GM04503 (cell line): ENCODE measurements around the gene IGHMBP2.

ENCODE experiments used
- DNase-seq: peaks from one replicate; pipeline ENCODE4 v3.0.0-alpha.2; 2012; ENCODE audit warnings: low read depth

IGHMBP2 gene

DNA sequence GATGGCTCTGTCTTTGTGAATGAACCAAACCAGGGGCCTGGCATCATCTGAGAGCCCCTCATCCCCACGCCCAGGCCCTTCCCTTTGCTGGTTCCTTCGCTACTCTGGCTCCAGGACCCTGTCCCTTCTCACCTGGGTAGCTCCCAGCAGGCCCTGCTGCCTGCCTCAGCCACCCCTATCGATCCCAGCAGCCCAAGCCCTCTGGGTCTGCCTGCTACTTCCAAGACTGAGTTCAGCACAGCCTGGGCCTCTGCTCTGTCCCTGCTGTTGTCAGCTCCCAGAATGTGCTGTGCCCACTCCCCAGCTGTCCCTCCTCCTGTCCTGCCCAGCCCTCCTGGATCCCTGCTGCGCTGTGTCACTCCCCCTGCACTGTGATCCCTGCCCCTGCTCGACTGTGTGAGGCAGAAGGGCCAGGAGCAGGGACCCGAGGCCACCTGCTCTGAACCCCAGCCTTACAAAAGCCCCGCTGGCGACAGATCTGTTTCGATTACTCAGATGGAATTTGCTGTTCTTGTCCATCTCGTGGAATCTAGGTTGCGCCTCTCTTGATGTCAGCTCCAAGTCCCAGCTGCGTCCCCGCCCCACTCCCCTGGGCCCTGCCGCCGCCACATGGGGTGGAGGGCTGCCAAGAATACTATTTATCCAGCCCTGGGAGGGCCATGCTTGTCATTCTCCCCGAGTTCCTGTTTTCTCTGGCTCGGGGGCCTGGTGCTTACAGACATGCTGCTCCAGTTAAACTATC, 13.0 kb upstream of the IGHMBP2 start:
- peak; percentile 53 for DNase-seq

- no peak for DNase-seq
Observed at GRCh38 chr11:68891351-68891948, 12.2 kb upstream of the IGHMBP2 start.

GRCh38 chr11:68892576-68892975, 11.1 kb upstream of the IGHMBP2 start:
- DNase-seq = no peak

DNA sequence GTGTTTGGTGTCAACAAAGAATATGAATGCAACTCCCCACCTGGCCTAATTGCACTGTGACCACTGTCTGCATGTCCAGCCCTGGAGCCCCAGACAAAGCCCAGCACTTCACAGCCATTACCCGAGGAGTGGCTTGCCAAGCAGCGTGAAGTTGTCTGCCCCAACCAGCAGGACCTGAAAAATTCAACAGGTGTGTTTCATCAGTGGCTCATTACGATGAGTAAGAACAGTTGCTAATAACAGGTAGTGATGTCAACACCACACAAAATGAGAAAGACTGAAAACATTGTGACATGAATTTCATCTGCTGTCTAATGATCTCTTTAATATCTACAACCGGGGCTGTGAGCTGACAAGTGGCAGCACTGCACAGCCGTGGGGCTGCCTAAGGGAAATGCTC, 10.4 kb upstream of the IGHMBP2 start:
- DNase-seq = no peak

GRCh38 chr11:68896171-68896959, 7.3 kb upstream of the IGHMBP2 start:
- no peak for DNase-seq

GRCh38 chr11:68897441-68897840, 6.2 kb upstream of the IGHMBP2 start:
- no peak for DNase-seq

DNA sequence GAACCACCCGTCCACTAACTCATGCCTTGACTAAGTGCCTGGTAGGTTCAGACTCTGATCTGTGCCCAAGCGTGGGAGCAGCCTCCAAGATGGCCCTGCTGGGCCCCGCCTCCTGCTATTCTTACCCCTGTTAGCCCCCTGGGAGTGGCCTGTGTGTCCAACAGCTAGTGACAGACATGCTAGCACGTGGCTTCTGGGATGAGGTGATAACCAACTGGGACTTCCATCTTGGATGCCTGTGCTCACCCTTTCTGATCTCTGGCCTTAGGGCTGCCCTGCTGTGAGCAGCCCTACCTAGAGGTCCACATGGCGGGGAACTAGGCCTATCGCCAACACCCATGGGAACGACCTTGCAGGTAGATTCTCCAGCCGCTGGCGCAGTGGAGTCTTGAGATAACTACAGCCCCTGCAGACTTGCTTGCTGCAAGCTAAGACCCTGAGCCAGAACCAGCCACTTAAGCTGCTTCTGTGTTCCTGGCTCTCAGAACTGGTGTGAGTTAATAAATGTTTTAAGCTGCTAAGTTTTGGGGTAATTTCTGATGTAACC, 2.8 kb upstream of the IGHMBP2 start:
- DNase-seq = no peak

DNA sequence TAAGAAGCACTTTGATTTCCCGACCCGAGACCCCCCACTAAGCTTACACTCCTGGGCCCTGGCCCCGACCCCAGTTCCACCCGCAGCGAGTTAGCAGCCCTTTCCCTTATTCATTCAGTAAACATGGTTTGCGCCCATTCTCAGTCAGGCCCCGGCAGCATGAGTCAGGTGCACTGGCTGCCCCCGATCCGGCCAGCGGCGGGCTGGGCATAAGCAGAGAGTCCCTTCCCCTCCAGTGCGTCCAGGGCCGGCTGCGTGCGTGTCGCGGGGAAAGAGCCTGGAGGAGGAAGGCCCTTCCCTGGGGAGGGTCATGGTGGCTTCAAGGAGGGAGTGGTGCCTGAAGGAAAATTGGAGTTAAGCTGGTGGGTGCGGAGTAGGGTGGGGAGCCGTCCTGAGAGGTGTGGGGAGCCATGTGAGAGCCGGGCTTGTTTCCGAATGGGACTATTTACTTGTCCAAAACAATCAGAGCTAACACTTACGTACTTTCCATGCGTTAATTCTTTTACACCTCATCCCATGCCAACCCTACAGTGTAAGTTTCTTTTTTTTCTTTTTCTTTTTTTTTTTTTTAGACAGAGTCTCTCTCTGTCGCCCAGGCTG, 657 bp downstream of the IGHMBP2 start:
- no peak for DNase-seq

GRCh38 chr11:68905421-68906360, 2.0 kb downstream of the IGHMBP2 start:
- no peak for DNase-seq

DNA sequence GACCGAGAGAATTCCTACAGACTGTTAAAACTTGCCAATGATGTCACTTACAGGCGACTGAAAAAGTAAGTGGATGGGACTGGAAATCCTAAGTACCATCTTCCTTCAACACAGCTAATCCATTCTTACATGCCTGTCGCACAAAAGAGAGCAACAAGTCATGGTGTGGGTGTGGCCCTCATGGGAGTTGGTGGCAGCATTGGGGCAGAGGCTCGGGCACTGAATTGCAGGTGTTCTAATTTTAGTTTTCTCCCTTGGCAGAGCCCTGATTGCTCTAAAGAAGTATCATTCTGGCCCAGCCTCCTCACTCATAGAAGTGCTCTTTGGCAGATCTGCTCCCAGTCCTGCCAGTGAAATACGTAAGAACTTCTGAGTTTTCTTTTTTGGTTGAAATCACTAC, 4.6 kb downstream of the IGHMBP2 start:
- no peak for DNase-seq

- DNase-seq = no peak
Observed at GRCh38 chr11:68910965-68911364, 7.3 kb downstream of the IGHMBP2 start.

DNA sequence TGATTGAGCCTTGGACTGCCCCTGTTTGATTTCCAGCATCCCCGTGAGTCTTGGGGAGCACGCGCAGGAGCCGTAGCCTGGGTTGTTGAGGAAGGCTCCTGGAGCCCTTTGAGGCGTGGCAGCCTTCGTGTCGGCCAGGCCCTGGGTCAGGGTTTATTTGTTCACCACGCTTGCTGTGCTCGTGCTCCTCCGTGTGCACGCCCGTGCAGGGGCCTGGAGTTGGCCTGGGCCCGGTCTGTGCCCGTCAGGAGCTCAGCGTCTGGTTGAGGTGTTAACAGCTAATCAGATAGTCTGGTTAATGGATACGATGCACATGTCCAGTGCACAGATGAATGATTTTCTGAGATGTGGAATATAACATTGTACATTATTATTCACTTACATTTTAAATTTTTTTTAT, 8.0 kb downstream of the IGHMBP2 start:
- no peak for DNase-seq

GRCh38 chr11:68912254-68912653, 8.6 kb downstream of the IGHMBP2 start:
- no peak for DNase-seq

GRCh38 chr11:68913188-68913587, 9.5 kb downstream of the IGHMBP2 start:
- no peak for DNase-seq

GRCh38 chr11:68914761-68915160, 11.1 kb downstream of the IGHMBP2 start:
- no peak for DNase-seq

- DNase-seq = no peak
Observed at GRCh38 chr11:68916439-68916838, 12.7 kb downstream of the IGHMBP2 start.

DNA sequence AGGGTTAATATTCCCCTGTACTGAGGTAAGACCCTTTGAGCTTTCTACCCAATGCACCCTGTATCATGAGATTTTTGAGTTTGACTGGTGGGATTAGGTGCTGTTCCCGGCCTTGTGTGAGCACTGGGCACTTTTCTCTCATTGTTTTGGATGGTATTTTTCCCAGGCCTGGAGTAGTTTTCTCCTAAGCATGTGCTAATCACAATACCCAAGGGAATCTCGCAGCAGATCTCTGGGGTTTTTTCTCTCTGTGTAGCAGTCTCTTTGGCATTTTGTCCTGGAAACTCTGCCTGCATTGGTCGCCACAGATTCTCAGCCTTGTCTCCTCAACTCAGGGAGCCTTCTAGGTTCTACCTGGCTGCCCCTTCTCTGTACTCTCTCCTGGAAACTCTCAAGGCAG, 19.9 kb downstream of the IGHMBP2 start:
- peak; percentile 9 for DNase-seq

GRCh38 chr11:68924073-68924925, 20.6 kb downstream of the IGHMBP2 start:
- no peak for DNase-seq

- no peak for DNase-seq
Observed at GRCh38 chr11:68925611-68926010, 21.9 kb downstream of the IGHMBP2 start.
